HG02938 (cell line): Measurements from ENCODE around the gene TAPT1.

Experiments
- ATAC-seq: cut with Tn5 transposase; IDR thresholded peaks from one replicate; pipeline ENCODE4 v1.9.1; 2021; ENCODE audit warnings: mild to moderate bottlenecking, moderate library complexity; ENCODE audit not compliant: unreplicated experiment

The TAPT1 gene

GRCh38 chr4:16248605-16249004 lies 22.3 kb upstream of the TAPT1 start:
- no peak for ATAC-seq

GRCh38 chr4:16245241-16245640 lies 19.0 kb upstream of the TAPT1 start:
- no peak for ATAC-seq

- no peak for ATAC-seq
Measured at GRCh38 chr4:16243285-16243684, 17.0 kb upstream of the TAPT1 start.

- ATAC-seq, result no peak
Measured at GRCh38 chr4:16240300-16240699, 14.0 kb upstream of the TAPT1 start.

GRCh38 chr4:16239086-16239485 lies 12.8 kb upstream of the TAPT1 start:
- no peak for ATAC-seq

- no peak for ATAC-seq
Measured at GRCh38 chr4:16238327-16238726, 12.1 kb upstream of the TAPT1 start.

GRCh38 chr4:16237715-16238114 lies 11.4 kb upstream of the TAPT1 start:
- no peak for ATAC-seq

- no peak for ATAC-seq
Measured at GRCh38 chr4:16236402-16237023, 10.2 kb upstream of the TAPT1 start.

GRCh38 chr4:16235209-16235608 lies 8.9 kb upstream of the TAPT1 start:
- no peak for ATAC-seq

- no peak for ATAC-seq
Measured at GRCh38 chr4:16233569-16234177, 7.4 kb upstream of the TAPT1 start.

- ATAC-seq, result no peak
Measured at GRCh38 chr4:16231570-16232245, 5.4 kb upstream of the TAPT1 start.

- ATAC-seq, result no peak
Measured at GRCh38 chr4:16230308-16230707, 4.0 kb upstream of the TAPT1 start.

- no peak for ATAC-seq
Measured at GRCh38 chr4:16229604-16230003, 3.3 kb upstream of the TAPT1 start.

GRCh38 chr4:16227462-16227868 lies 1.2 kb upstream of the TAPT1 start:
- ATAC-seq, result no peak

GRCh38 chr4:16226816-16227461 lies 668 bp upstream of the TAPT1 start:
- peak; percentile 33 for ATAC-seq

GRCh38 chr4:16225167-16225862 lies 956 bp downstream of the TAPT1 start:
- peak; percentile 24 for ATAC-seq

- no peak for ATAC-seq
Measured at GRCh38 chr4:16224264-16225166, 1.8 kb downstream of the TAPT1 start.

GRCh38 chr4:16222957-16223527 lies 3.2 kb downstream of the TAPT1 start:
- no peak for ATAC-seq

- ATAC-seq, result no peak
Measured at GRCh38 chr4:16218950-16219349, 7.3 kb downstream of the TAPT1 start.
